ENCODE results near the gene FAM210A. TPM values are rescaled to one million over a fixed set of nuclear protein-coding genes. Genes with fewer than 3 reads are reported as not detected.

FAM210A gene
- total RNA-seq (2022; extraction: Qiagen RNA extraction): 22.9 to 27.2 TPM (median 25.1 TPM) in 5 replicates

GRCh38 chr18:13726232-13726971 is at the start of gene FAM210A, which contains the start of gene RNMT:
Gene FAM210A (minus strand): TSS chr18:13726558. CDS start chr18:13682077, 44,481 bp downstream.
Gene RNMT (plus strand): TSS chr18:13726673. CDS start chr18:13731518, 4,845 bp downstream.

Other genes starting within 250 kb of the FAM210A start
- gene RNMT, start 115 bp upstream of the FAM210A start, total RNA-seq (2022; extraction: Qiagen RNA extraction): 16.2 to 19.2 TPM (median 18.1 TPM) in 5 replicates
- not detected in 5 replicates for gene MC5R, start 97.6 kb upstream of the FAM210A start, total RNA-seq (2022; extraction: Qiagen RNA extraction)
- not detected in 5 replicates for gene MC2R, start 189.0 kb upstream of the FAM210A start, total RNA-seq (2022; extraction: Qiagen RNA extraction)

Measured in A549 treated with Hydrocortisone at 1 μM for 4 hours (cell line).